EL (cell line): ENCODE results near the gene SUCLA2.
A peak's percentile ranks its signal among the peaks of the same experiment; 100 is the strongest.
"Not testable (repeated sequence)": the region's sequence is repeated elsewhere in the genome, so short reads cannot be mapped to it uniquely, and the experiment has no call there.

Experiments used
- DNase-seq: peaks from one replicate; pipeline ENCODE4 v3.0.0-alpha.2; 2016

Gene SUCLA2

DNA sequence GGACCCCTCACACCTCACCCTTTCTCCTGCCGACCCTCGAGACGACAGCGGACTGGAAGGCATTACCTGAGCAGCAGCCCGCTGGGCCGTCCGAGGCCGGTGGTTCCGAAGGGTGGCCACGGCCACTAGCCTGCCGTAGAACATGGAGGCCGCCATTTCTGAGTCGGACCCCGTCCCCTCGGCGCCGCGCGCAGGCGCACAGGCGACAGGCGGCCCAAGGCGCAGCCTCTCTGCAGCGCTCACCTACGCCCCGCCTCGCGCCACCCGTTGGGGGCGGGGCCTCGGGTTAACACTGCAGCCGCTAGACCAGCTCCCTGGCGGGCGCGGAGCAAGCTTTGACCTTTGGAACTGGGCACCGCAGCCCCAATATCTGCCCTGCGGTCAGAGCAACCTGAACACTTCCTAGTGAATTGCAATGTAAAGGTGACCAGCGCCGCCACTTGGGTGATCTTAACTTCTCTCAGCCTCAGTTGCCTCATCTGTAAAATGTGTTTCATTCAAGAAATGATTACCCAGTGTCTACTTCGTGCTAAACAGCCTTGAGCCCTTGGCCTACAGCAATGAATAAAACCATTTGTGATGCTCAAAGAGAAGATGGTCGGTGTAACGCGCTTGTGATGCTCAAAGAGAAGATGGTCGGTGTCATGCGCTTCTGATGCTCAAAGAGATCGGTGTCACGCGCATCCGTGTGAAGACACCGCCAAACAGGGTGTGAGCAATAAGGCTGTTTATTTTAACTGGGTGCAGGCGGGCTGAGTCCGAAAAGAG, at the start of gene SUCLA2:
TSS of gene SUCLA2 (minus strand) at position 160 of the 768 bp plus-strand sequence. CDS start at position 156, 4 bp downstream.
- DNase-seq: peak; percentile 89

DNA sequence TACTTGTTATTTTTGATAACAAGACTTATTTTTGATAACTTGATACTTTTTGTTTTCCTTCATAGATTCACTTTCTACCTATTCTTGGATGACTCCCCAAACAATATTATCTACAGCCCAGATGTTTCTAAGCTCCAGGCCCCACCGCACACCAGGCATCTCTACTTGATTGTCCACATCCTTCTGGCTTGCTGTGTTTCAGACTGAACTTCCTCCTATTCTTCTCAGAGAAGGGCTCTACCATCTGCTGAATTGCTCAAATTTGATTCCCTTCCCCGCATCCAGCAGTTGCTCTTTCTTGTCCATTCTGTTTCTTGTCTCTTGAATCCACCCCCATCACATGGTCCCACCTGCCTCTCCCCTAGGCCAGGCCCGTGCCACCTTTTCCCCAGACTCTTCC, 49.5 kb upstream of the SUCLA2 start:
- DNase-seq: no peak

DNA sequence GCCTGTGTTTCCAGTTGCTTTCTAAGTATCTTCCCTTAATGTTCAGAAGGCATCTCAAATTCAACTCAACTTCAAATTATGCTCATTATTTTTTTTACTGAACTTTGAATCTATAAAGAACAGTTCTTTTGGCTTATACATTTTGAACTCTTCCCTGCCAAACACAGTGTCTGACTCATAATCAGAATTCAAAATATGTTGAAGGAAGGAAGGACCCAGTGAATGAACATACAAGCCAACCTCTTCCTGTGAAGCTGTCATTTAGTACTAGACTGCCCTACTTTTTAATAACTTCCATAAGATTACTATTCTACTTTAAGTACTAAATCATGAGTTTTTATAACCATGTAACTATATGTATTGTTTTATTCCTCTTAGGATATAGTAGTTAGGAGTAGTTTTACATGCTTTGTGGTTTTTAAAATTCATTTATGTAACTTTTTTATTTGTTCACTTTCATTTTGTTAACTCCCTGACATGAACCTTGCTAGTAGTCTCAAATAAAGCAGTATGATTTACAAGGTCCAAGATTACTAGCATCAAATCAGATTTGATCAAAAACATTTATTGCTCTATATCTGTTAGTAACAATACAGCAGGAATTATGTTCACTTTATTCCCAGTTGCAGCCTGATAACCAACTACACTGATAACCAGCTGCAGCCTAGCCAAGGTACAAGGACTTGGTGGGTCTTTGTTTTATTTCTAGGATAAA, 42.9 kb upstream of the SUCLA2 start:
- DNase-seq: peak; percentile 66

DNA sequence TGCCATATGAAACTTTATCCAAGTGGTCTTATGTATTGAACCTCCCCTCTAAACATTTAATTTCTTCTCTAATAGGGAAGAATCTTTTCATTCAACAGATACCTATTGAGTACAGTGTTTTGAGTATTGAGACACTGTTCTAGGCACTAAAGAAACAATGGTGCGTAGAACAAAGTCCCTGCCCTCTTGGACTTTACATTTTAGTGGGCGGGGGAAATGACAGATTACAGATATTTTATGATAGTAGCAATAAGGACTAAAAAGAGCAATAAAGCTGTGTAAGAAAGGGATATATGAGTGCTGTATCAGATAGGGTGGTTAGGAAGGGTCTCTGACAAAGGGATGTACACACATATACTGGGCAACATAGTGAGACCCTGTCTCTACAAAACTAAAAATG, 41.8 kb upstream of the SUCLA2 start:
- DNase-seq: no peak

DNA sequence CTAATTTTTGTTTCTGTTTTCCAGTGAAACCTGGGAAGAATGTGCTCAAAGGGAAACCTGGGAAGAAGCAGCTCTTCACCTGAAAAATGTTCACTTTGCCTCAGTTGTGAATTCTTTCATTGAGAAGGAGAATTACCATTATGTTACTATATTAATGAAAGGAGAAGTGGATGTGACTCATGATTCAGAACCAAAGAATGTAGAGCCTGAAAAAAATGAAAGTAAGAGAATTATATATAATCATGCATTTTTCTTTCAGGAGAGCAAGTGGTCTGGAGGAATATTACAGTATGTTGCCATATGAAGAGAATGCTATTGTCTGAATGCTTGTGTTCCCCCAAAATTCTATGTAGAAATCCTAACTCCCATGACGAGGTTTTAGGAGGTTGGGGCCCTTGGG, 39.8 kb upstream of the SUCLA2 start:
- DNase-seq: peak; percentile 47

DNA sequence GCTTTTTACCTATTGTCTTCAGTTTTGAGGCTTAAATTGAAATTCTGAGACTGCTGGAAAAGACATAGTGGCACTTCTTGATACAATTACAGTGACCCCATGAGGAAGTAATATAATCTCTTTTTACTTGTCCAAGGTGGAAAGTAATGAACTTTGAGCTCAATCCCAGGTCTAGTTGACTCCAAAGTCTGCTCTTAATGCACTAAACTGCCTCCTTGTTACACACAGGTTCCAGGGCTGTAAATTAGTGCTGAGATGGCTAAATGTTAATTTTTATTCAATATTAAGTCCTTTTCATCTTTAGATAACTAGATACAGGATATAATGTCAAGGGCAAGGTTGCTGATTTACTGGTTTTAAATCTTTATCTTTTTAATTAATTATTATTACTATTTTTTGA, 39.0 kb upstream of the SUCLA2 start:
- no peak for DNase-seq

DNA sequence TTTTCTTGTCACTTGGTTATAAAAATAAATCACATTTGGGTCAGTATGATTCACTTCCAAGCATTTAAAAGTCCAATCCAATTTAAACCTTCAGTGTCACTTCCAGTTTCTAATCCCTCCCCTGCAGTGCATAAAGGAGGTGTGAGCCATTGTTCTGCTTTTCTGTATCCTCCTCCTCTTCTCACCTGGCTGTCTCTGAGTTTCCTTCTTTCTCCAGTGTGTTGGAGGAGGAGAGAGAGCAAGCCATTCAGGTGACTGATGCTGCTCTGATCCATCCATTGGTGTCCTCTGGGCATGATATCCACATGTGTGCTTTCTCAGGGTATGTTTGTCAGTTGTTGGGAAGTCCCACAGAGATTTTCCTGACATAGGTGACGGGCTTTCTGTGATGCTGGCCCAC, 37.7 kb upstream of the SUCLA2 start:
- peak; percentile 5 for DNase-seq

DNA sequence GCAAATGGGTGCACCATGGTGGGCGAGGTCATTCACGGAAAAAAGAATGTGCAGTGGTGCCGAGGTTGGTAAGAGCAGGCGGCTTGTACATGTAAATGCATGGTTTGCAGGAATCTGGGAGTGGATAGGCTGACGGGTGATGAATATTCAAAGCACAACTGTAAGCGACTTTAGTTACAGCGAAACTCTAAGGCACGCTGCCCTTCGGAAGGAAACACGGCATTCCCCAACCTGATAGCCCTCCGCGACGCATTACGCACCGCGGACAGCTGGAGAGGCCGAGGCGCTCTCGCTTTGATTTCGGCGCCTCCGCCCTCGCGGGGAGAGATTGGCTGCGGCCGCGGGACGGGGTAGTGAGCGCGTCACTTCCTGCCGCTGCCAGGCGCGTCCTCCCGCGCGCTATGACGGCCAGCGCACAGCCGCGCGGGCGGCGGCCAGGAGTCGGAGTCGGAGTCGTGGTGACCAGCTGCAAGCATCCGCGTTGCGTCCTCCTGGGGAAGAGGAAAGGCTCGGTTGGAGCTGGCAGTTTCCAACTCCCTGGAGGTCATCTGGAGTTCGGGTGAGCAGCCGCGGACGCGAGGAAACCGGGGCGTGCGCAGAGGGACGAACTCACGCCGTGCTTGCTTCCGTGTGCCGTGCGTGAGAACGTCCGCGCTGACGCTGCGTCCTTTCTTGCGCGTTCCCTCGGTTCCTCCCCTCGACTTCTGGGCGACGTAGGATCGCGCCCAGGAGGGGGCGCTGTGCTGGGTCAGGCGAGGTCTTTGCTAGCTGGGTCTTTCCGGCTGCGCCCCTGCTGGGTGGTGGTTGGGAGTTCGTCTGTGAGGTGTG, 36.5 kb upstream of the SUCLA2 start, which contains the start of gene NUDT15:
TSS of gene NUDT15 (plus strand) at position 381 of the 828 bp plus-strand sequence. CDS start at position 402, 21 bp downstream.
- peak; percentile 95 for DNase-seq

DNA sequence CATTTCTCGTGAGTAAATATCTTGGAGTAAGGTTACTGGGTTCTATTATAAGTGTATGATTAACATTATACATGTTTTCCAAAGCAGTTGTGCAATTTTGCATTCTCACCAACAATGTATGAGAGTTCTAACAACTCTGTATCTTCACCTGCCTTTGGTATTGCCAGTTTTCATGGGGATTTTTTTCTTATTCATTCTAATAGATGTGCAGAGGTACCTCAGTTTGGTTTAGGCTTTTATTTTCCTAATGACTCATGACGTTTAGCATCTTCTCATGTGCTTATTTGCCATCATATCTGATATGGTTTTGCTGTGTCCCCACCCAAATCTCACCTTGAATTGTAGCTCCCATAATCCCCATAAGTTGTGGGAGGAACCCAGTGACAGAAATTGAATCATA, 28.8 kb upstream of the SUCLA2 start:
- no peak for DNase-seq

DNA sequence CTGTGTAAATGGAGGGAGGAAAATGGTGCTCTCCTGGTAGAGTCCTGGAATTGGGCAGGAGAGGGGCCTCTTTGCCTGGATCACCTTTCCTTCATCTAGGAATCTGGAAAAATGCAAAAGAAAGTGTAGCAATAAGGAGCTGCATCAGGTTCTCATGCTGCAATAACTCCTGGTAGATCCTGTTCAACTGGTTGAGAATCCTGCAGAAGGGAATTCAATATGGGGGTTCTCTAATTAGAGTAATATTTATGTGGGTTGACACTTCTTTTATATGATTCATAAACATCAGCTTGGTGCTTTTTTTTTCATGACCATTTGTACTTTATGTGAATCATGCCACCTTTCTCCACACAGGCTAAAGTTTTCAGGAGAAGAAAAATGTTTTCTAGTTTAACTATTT, 27.0 kb upstream of the SUCLA2 start:
- no peak for DNase-seq

DNA sequence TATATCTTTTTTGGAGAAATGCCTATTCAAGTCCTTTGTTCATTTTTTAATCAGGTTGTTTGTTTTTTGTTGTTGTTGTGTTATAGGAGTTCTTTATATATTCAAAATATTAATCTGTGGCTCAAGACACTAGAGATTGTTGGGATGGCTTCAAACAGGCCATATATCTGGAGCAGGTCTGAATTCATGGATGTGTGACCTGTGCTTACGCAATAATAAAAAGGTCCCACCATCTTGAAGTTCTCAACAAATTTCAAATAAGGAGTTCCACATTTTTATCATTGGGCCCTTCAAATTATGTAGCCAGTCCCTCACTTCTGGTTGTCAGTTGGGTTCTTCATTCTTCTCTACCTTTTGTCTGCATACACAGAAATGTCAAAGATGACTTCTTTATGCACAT, 18.7 kb upstream of the SUCLA2 start:
- DNase-seq: no peak

DNA sequence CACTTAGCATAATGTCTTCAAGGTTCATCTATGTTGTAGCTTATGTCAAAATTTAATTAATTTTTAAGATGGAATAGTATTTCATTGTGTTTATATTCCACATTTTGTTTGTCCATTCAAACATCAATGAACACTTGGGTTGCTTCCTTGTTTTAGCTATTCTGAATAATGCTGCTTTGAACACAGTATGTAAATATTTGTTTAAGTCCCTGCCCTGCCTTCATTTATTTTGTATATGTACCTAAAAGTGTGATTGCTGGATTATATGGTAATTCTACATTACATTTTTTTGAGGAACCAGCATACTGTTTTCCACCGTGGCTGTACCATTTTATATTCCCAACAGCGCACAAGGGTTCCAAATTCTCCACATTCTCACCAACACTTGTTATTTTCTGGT, 17.6 kb upstream of the SUCLA2 start:
- DNase-seq: no peak

DNA sequence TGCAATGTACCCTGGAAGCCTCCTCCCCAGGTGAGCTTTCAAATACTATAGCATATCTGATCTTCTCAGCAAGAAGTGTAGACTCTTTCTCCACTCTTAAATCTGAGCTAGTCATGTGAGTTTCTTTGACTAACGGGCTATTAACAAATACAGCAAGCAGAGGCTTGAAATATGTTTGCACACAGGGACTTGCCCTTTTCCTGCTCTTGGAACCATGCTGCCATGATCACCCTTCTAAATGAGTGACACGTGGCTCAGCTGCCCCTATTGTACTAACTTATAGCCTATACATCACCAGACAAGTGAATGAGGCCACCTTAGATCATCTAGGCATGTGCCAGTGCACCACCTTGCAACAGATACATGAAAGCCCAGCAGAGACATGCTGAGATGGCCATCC, 13.3 kb upstream of the SUCLA2 start:
- no peak for DNase-seq

DNA sequence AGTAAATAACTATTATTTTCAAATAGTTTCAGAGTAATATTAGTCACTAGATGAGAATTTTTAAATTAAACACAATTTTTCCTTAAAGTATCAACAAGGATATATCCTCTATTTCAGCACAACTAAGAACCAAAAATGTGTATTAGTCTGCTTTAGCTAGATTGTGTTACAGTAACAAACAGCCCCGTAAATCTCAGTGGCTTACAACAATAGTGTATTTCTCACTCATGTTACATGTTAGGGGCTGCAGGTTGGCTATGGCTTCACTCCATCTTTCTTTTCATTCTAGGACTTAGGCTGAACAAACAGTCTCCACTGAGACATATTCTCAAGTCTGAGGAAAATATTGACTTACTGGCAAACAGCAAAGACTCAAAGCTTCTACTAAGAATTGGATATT, 11.6 kb upstream of the SUCLA2 start:
- no peak for DNase-seq

DNA sequence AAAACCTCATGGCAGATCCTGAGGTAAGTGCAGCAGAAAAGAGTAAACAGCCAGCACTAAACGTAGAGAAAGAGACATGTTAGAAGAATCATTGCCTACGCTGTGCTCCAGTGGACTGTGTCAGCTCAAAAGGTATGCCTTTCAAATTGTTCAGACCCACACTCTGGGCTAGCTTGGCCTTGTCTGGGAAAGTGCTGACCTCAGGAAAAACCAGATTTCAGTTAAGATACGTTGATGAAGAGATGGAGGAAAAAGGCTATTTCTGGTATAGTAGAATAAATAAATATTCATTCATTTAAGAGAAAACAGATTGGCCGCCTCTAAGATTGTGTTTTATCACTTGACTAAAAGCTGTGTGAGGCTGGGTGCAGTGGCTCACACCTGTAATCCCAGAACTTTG, 9.6 kb upstream of the SUCLA2 start:
- DNase-seq: no peak

DNA sequence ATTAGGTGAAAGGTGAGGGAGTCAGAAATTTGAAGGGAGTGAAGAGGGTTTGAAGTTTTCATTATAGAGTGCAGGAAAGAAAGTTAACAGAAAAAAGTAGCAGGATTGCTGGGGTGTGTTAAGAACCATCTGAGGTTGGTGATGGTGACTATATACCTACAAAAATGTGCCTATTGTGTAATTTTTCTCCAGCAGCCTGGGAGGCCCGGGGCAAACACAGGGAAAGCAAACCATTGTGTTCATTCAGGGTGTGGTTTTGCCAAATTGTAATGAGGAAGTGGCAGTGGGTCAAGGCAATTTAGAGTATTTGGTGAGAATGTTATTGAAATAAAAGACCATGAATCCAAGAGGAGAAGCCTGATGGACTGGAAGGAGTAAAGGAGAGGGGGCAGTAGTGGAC, 8.2 kb upstream of the SUCLA2 start:
- peak; percentile 82 for DNase-seq

DNA sequence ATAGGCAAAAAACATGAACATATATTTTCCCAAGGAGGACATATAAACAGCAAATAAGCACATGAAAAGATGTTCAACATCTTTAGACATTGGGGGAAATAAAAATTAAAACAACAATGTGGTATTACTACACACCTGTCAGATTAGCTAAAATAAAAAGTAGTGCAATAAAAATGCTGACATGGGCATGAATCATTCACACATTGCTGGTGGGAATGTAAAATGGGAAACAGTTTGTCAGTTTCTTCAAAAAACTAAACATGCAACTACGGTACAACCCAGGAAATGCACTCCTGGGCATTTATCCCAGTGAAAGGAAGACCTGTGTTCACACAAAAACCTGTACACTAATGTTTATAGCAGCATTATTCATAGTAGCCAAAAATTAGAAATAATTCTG, 5.3 kb upstream of the SUCLA2 start:
- DNase-seq: no peak

DNA sequence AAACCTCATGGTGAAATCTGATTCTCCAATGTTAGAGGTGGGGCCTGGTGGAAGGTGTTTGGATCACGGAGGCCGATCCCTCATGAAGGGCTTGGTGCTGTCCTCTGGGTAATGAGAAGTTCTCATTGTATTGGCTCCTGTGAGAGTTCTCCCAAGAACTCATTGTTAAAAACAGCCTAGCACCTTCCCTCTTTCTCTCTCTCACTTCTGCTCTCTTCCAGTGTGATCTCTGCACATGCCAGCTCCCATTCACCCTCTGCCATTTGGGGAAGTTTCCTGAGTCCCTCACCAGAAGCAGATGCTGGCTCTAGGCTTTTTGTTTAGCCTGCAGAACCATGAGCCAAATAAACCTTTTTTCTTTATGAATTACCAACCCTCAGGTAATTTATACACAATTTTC, 3.1 kb upstream of the SUCLA2 start:
- no peak for DNase-seq

DNA sequence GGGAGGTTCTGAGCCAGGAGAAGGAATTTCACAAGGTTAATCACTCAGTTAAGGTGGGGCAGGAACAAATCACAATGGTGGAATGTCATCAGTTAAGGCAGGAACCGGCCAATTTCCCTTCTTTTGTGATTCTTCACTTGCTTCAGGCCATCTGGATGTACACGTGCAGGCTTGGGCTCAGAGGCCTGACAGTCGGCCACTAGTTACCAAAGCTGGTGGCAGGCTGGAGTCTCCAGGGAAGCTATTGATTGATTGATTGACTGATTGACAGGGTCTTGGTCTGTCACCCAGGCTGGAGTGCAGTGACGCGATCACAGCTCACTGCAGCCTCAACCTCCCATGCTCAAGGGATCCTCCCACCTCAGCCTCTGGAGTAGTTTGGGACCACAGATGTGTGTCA, 926 bp upstream of the SUCLA2 start:
- not testable (repeated sequence) for DNase-seq

DNA sequence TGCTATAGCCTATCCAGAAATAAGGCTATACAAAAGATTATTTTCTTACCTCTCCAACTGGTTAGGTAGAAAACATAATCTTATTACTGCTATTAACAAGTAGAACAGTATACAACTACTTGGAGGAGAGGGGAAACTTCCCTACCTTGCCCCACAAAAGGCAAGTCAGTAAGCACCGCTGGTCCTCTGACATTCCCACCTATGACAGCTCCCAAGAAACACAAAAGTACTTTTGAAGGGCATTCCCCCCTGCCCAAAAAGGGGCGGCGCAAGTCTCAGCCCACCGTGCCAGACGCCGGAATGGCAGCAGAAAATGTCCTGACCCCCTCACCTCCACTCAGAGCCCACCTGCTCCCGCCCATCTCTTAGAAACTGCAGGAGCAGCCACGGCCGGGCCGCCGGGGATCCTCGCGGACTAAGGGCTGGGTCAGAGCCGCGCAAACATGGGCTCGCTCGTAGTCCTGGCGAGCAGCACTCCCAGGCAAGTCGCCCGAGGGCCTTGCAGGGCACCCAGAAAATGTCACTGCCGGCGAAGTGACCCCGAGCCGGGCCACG, 437 bp downstream of the SUCLA2 start:
- peak; percentile 9 for DNase-seq

DNA sequence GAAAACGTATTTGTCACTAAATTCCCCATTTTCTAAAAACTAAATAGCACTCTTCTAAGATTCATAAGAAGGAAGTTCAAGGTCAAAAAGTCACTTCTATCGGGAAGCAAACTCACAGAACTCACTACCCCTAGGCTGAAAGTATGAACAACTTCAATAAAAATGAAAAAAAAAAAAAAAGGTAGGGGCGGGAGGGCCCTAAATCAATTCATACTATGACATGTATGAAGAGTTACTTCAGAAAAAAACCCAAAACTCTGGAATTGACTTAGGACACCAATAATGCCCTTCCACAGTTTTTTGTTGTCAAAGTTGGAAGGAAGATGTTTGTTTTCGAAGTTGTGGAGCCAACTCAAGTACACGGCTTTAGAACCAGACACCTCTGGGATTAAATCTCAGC, 1.1 kb downstream of the SUCLA2 start:
- DNase-seq: no peak

DNA sequence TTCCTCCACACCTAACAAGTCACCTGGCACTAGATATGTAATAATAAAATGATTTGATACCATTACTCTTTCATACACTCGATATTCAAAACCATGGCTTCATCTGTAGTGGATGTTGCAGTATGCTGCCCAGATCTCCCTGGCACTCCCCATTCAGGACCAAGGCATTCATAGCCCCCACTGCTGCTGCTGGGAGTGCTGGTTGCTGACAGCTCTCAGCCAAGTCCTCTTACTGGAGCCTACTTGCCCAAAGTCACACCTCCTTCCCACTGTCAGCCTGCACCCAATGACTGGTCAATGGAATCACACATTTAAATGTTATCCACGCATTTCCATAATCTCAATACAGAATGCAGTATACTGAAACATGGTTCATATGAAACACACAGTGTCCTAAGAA, 3.7 kb downstream of the SUCLA2 start:
- DNase-seq: no peak

DNA sequence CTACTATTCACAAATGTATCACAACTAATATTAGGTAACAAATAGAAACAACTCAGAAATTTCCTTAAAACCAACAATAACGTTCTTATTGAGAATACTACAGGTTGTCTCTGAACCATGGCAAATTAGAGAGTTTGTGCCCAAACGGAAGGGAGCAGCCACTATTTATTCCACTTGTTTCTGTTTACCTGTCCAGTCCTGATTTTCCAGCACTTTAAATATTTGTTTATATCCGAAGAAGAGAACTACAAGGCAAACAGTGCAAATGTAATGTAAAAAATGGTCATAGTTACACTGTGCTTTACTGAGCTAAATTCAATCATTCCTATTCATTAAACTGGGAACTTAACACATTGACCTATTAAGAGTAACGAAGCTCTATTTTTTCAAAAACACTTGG, 9.2 kb downstream of the SUCLA2 start:
- no peak for DNase-seq
